Measurements from ENCODE around the gene TMEM131L. TPM values are rescaled to one million over a fixed set of nuclear protein-coding genes. Genes with fewer than 3 reads are reported as not detected.
"Not testable (repeated sequence)": the region's sequence is repeated elsewhere in the genome, so short reads cannot be mapped to it uniquely, and the experiment has no call there.

The TMEM131L gene
- polyA plus RNA-seq, 2 of the 4 experiments (the other 2 are of a cell fraction) = 3.4 to 5.0 TPM

GRCh38 chr4:153542834-153543233, 76.7 kb downstream of the TMEM131L start (continued):
- TF ChIP-seq ATOH8 (CRISPR knock-in tag; IDR thresholded peaks at IDR 0.05; ENCODE audit: low read depth) (no peak), PHF8 (IDR thresholded peaks at IDR 0.05; ENCODE audit: borderline replicate concordance, low read depth) (no peak)

- no peak for TF ChIP-seq ZSCAN20 (CRISPR knock-in tag; IDR thresholded peaks at IDR 0.05)
- no peak for TF ChIP-seq EP300 (IDR thresholded peaks at IDR 0.05)
- TF ChIP-seq CHD2 (IDR thresholded peaks at IDR 0.05; ENCODE audit: low read length, partially characterized antibody) = no peak
- ATAC-seq = no peak
- FAIRE-seq = no peak
- Histone ChIP-seq H3K9me3 (no peaks in the 10 kb centered on the region), H3K4me1 (no peaks in the 10 kb centered on the region), H3K4me3 (no peak overlapping the region), H3K4me2 (no peak overlapping the region), H3K27ac (no peak overlapping the region)
- CTCF ChIA-PET = interaction anchor here (1.5 kb wide), 1 partner anchor 31 kb away, joined by 4 read pairs; no protein-coding TSS in a partner anchor
- POLR2A ChIA-PET = no interaction called here
- WGBS (ENCODE audit: missing lambda C conversion rate) = 71% methylated on average over 6 of the region's 6 CpGs
- DNase-seq (ENCODE audit: low read depth in 1 of 2, low spot score in 1 of 2) = no peak
These were observed 77.2 kb downstream of the TMEM131L start for GRCh38 chr4:153543351-153543750.

GRCh38 chr4:153545822-153546221, 79.7 kb downstream of the TMEM131L start:
- H3K4me3 ChIP-seq = no peak overlapping the region
- no peaks in the 10 kb centered on the region for H3K4me1 ChIP-seq
- ChIA-PET POLR2A (no interaction called here), CTCF (no interaction called here)
- no peaks in the 10 kb centered on the region for H3K9me3 ChIP-seq
- 89% methylated on average over 8 of the region's 8 CpGs for WGBS (ENCODE audit: missing lambda C conversion rate)
- DNase-seq (ENCODE audit: low read depth in 1 of 2, low spot score in 1 of 2) (no peak), ATAC-seq (no peak), FAIRE-seq (no peak)
- H3K27ac ChIP-seq = no peak overlapping the region
- TF ChIP-seq SMC3 (IDR thresholded peaks at IDR 0.05) (no peak), TP53 (CRISPR knock-in tag; IDR thresholded peaks at IDR 0.05) (no peak), ZFP36 (IDR thresholded peaks at IDR 0.05; ENCODE audit: borderline replicate concordance, partially characterized antibody) (no peak), KDM1A (IDR thresholded peaks at IDR 0.05; ENCODE audit: low read depth) (no peak), CBX2 (IDR thresholded peaks at IDR 0.05; ENCODE audit: borderline replicate concordance, low read depth) (no peak), HDAC2 (IDR thresholded peaks at IDR 0.05) (no peak), HOXB13 (CRISPR knock-in tag; IDR thresholded peaks at IDR 0.05; ENCODE audit: low read depth) (no peak), CHD2 (IDR thresholded peaks at IDR 0.05; ENCODE audit: low read length, partially characterized antibody) (no peak), JUN (IDR thresholded peaks at IDR 0.05) (no peak), POLR2A (IDR thresholded peaks at IDR 0.05; ENCODE audit: low read length) (no peak)
- H3K4me2 ChIP-seq = no peak overlapping the region

GRCh38 chr4:153546280-153546679, 80.1 kb downstream of the TMEM131L start:
- no peak for ATAC-seq
- Histone ChIP-seq H3K4me1 (no peaks in the 10 kb centered on the region), H3K27ac (no peak overlapping the region), H3K4me3 (no peak overlapping the region), H3K9me3 (no peaks in the 10 kb centered on the region), H3K4me2 (no peak overlapping the region)
- no peak for FAIRE-seq
- ChIA-PET CTCF (no interaction called here), POLR2A (no interaction called here)
- no peak for DNase-seq (ENCODE audit: low read depth in 1 of 2, low spot score in 1 of 2)
- WGBS (ENCODE audit: missing lambda C conversion rate) = 94% methylated on average over 3 of the region's 3 CpGs
- TF ChIP-seq HEYL (CRISPR knock-in tag; IDR thresholded peaks at IDR 0.05) (no peak), ATOH8 (CRISPR knock-in tag; IDR thresholded peaks at IDR 0.05; ENCODE audit: low read depth) (no peak), HOXB13 (CRISPR knock-in tag; IDR thresholded peaks at IDR 0.05; ENCODE audit: low read depth) (no peak)

GRCh38 chr4:153547520-153547919, 81.4 kb downstream of the TMEM131L start:
- ChIA-PET CTCF (interaction anchor here (1.7 kb wide), 1 partner anchor 21 kb away, joined by 4 read pairs; no protein-coding TSS in a partner anchor), POLR2A (no interaction called here)
- TF ChIP-seq RFX5 (IDR thresholded peaks at IDR 0.05) (no peak), KDM1A (IDR thresholded peaks at IDR 0.05; ENCODE audit: low read depth) (no peak), NPAS2 (CRISPR knock-in tag; IDR thresholded peaks at IDR 0.05; ENCODE audit: borderline replicate concordance) (no peak)
- no peak for FAIRE-seq
- ATAC-seq = no peak
- H3K27ac ChIP-seq = no peak overlapping the region
- no peak for DNase-seq (ENCODE audit: low read depth in 1 of 2, low spot score in 1 of 2)
- no peak overlapping the region for H3K4me2 ChIP-seq
- 82% methylated on average over 4 of the region's 5 CpGs for WGBS (ENCODE audit: missing lambda C conversion rate)
- no peaks in the 10 kb centered on the region for H3K4me1 ChIP-seq
- H3K4me3 ChIP-seq = no peak overlapping the region
- H3K9me3 ChIP-seq = no peaks in the 10 kb centered on the region

GRCh38 chr4:153548907-153549306, 82.7 kb downstream of the TMEM131L start:
- 94% methylated on average over 3 of the region's 3 CpGs for WGBS (ENCODE audit: missing lambda C conversion rate)
- CTCF ChIA-PET = interaction anchor here (0.9 kb wide), 1 partner anchor 28 kb away, joined by 5 read pairs; no protein-coding TSS in a partner anchor
- not testable (repeated sequence) for FAIRE-seq

More at GRCh38 chr4:153548907-153549306, 82.7 kb downstream of the TMEM131L start:
- not testable (repeated sequence) for H3K4me3 ChIP-seq; H3K4me2 ChIP-seq; DNase-seq (ENCODE audit: low read depth in 1 of 2, low spot score in 1 of 2); H3K27ac ChIP-seq; H3K4me1 ChIP-seq; H3K9me3 ChIP-seq; ATAC-seq
- POLR2A ChIA-PET = interaction anchor here (1.3 kb wide), 1 partner anchor 84 kb away, joined by 3 read pairs; no protein-coding TSS in a partner anchor

Measured in A549 (cell line).